Stomach (tissue), 4 donors: ENCODE measurements around the gene PRODH.
"Not testable (repeated sequence)": the region's sequence is repeated elsewhere in the genome, so short reads cannot be mapped to it uniquely, and the experiment has no call there.

Source experiments
- CTCF ChIP-seq, 7 experiments: fragments of 450-650 bp in 4 of 7; fragments of 200-600 bp in 3 of 7; sonication (generic) in 3 of 7; IDR thresholded peaks; one replicate each; pipeline ENCODE4 v1.5.1; 2016 to 2019; ENCODE audit warnings: antibody characterized with exemption in 7 of 7, control low read depth in 2 of 7, mild to moderate bottlenecking in 1 of 7
- EP300 ChIP-seq: sonication (generic); formaldehyde crosslinking; IDR thresholded peaks from one replicate; pipeline ENCODE4 v1.6.1; 2017; ENCODE audit warnings: antibody characterized with exemption
- POLR2A ChIP-seq, 4 donors: fragments of 450-650 bp; IDR thresholded peaks; one replicate each; pipeline ENCODE4 v1.6.1; 2016; ENCODE audit warnings: antibody characterized with exemption in 4 of 4, control low read depth in 2 of 4, mild to moderate bottlenecking in 1 of 4, moderate library complexity in 1 of 4
- POLR2AphosphoS5 ChIP-seq, 3 donors: sonication (generic); formaldehyde crosslinking; IDR thresholded peaks; one replicate each; pipeline ENCODE4 v1.6.1; 2016; ENCODE audit warnings: antibody characterized with exemption in 3 of 3

- not testable (repeated sequence) for TF ChIP-seq CTCF (IDR thresholded peaks at IDR 0.05); POLR2A (IDR thresholded peaks at IDR 0.05); POLR2AphosphoS5 (IDR thresholded peaks at IDR 0.05); EP300
These were observed 21.5 kb downstream of the PRODH start for GRCh38 chr22:18914558-18914957.
